ENCODE data around the gene MGARP. TPM values are rescaled to one million over a fixed set of nuclear protein-coding genes. Genes with fewer than 3 reads are reported as not detected.
"Not testable (repeated sequence)": the region's sequence is repeated elsewhere in the genome, so short reads cannot be mapped to it uniquely, and the experiment has no call there.

MGARP gene
- total and polyA plus RNA-seq, 4 experiments from 2014 or later: 0.20 to 0.52 (median 0.28) TPM

GRCh38 chr4:139317635-139318034, 37.6 kb upstream of the MGARP start:
- Mint-ChIP-seq H3K4me3 (no peak overlapping the region), H3K36me3 (peaks cover 9 to 15% of the 10 kb centered on the region in 2 donors), H3K27me3 (no peaks in the 10 kb centered on the region), H3K9me3 (no peaks in the 10 kb centered on the region), H3K4me1 (peaks cover 59 to 77% (median 68%) of the 10 kb centered on the region in 4 donors), H3K27ac (peak overlapping the region in 4 of 7 donors; percentile 23 to 86 (median 60))
- Histone ChIP-seq H3K36me3 (ENCODE audit: insufficient read depth, low read length) (no peaks in the 10 kb centered on the region), H3K27ac (ENCODE audit: low read depth, low read length) (no peak overlapping the region), H3K27me3 (ENCODE audit: insufficient read depth, low read length) (no peaks in the 10 kb centered on the region), H3K9me3 (ENCODE audit: control insufficient read depth in 1 of 2, low read length in 2 of 2) (no peaks in the 10 kb centered on the region), H3K4me3 (ENCODE audit: low read length in 2 of 2) (no peak overlapping the region), H3K4me1 (ENCODE audit: insufficient read depth, low read length) (peaks cover 59% of the 10 kb centered on the region)
- DNase-seq: no peak
- intact Hi-C loops (cut with micrococcal nuclease): no loop called here
- POLR2A ChIA-PET (ENCODE audit: partially characterized antibody): interaction anchor here (1.6 kb wide), 1 partner anchor 15 kb away, joined by 6 read pairs; the partner anchor contains the start of genes NAA15 and NDUFC1
- CTCF ChIA-PET (ENCODE audit: partially characterized antibody): interaction anchor here (1.2 kb wide), 1 partner anchor 12 kb away, joined by 3 read pairs; no protein-coding TSS in a partner anchor

GRCh38 chr4:139316733-139317132, 36.7 kb upstream of the MGARP start:
- Histone ChIP-seq H3K9me3 (ENCODE audit: control insufficient read depth in 1 of 2, low read length in 2 of 2) (no peaks in the 10 kb centered on the region), H3K4me1 (ENCODE audit: insufficient read depth, low read length) (peaks cover 68% of the 10 kb centered on the region), H3K4me3 (ENCODE audit: low read length in 2 of 2) (no peak overlapping the region), H3K36me3 (ENCODE audit: insufficient read depth, low read length) (no peaks in the 10 kb centered on the region), H3K27ac (ENCODE audit: low read depth, low read length) (no peak overlapping the region), H3K27me3 (ENCODE audit: insufficient read depth, low read length) (no peaks in the 10 kb centered on the region)
- DNase-seq: no peak
- intact Hi-C loops (cut with micrococcal nuclease): no loop called here
- Mint-ChIP-seq H3K4me3 (peak overlapping the region in 7 of 8 donors; percentile 3 to 75 (median 59)), H3K27ac (peak overlapping the region; percentile 12 to 95 (median 85)), H3K36me3 (peaks cover 6 to 7% of the 10 kb centered on the region in 2 donors), H3K27me3 (no peaks in the 10 kb centered on the region), H3K9me3 (no peaks in the 10 kb centered on the region), H3K4me1 (peaks cover 60 to 77% (median 68%) of the 10 kb centered on the region in 4 donors)
- ChIA-PET POLR2A (ENCODE audit: partially characterized antibody) (interaction anchor here (1.6 to 2.7 kb wide), 2 partner anchors 15 to 21 kb away, joined by 6 to 15 read pairs; partner anchors contain the start of genes NAA15 and NDUFC1), CTCF (ENCODE audit: partially characterized antibody) (no interaction called here)

- intact Hi-C loops (cut with micrococcal nuclease): no loop called here
- ChIA-PET POLR2A (ENCODE audit: partially characterized antibody) (interaction anchor here (1.2 to 2.7 kb wide), 3 partner anchors 13 to 232 kb away, joined by 3 to 18 read pairs (median 15); partner anchors contain the start of genes NAA15 and NDUFC1), CTCF (ENCODE audit: partially characterized antibody) (interaction anchor here (1.0 to 1.1 kb wide), 2 partner anchors 19 to 20 kb away, joined by 4 to 6 read pairs; no protein-coding TSS in a partner anchor)
- Mint-ChIP-seq H3K27ac (peak overlapping the region; percentile 64 to 95 (median 75)), H3K36me3 (peaks cover 4 to 5% of the 10 kb centered on the region in 2 donors), H3K27me3 (no peaks in the 10 kb centered on the region), H3K4me1 (peaks cover 64 to 82% (median 73%) of the 10 kb centered on the region in 4 donors), H3K4me3 (peak overlapping the region in 5 of 8 donors; percentile 34 to 75 (median 61)), H3K9me3 (no peaks in the 10 kb centered on the region)
- no peak for DNase-seq
- Histone ChIP-seq H3K27me3 (ENCODE audit: insufficient read depth, low read length) (no peaks in the 10 kb centered on the region), H3K27ac (ENCODE audit: low read depth, low read length) (peak overlapping the region; percentile 54), H3K4me1 (ENCODE audit: insufficient read depth, low read length) (peaks cover 70% of the 10 kb centered on the region), H3K4me3 (ENCODE audit: low read length in 2 of 2) (peak overlapping the region in 1 of 2 donors; percentile 11), H3K9me3 (ENCODE audit: control insufficient read depth in 1 of 2, low read length in 2 of 2) (no peaks in the 10 kb centered on the region), H3K36me3 (ENCODE audit: insufficient read depth, low read length) (no peaks in the 10 kb centered on the region)
These were observed 35.2 kb upstream of the MGARP start for GRCh38 chr4:139315221-139315675.

DNA sequence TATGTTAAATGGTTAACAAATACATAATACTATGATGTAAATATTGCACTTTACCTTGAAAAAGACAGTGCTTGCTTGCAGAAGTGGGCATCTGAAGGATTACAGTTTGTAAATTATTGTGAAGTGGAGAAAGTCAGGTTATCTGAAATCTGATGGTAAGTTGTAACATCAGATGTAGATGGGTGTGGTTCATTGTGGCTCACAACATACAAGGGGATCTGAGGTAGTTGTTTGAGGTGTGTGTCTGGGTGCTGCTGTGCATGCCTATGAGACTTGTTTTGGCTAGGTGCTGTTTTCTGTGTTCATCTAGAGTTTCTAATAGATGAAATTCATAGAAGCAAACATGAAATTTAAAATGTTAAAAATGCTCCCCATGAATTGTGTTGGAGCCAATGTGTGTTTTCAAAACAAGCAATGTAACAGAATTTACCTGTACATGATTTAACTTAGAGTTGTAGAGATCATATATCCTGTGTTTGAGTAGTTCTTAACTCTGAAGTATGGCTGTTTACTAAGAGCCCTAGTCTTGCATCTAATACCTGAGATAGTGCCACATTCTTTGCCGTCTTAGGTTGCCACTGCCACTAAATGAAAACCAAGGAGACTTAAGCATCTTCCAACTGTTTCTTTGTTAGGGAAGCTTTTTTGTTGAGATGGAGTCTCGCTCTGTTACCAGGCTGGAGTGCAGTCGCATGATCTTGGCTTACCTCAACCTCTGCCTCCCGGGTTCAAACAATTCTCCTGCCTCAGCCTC, 34.2 kb upstream of the MGARP start:
- Mint-ChIP-seq H3K4me1 (peaks cover 58 to 81% (median 69%) of the 10 kb centered on the region in 4 donors), H3K27ac (peak overlapping the region; percentile 67 to 95 (median 83)), H3K36me3 (peaks cover 0 to 4% of the 10 kb centered on the region in 2 donors), H3K27me3 (no peaks in the 10 kb centered on the region), H3K4me3 (peak overlapping the region; percentile 36 to 74 (median 64)), H3K9me3 (no peaks in the 10 kb centered on the region)
- peak overlapping the region; percentile 54 for H3K27ac ChIP-seq (ENCODE audit: low read depth, low read length)
- peaks cover 64% of the 10 kb centered on the region for H3K4me1 ChIP-seq (ENCODE audit: insufficient read depth, low read length)
- no peaks in the 10 kb centered on the region for H3K27me3 ChIP-seq (ENCODE audit: insufficient read depth, low read length)
- H3K36me3 ChIP-seq (ENCODE audit: insufficient read depth, low read length): no peaks in the 10 kb centered on the region
- CTCF ChIA-PET (ENCODE audit: partially characterized antibody): interaction anchor here (0.9 to 1.1 kb wide), 3 partner anchors 9 to 19 kb away, joined by 3 to 4 read pairs (median 3); no protein-coding TSS in a partner anchor
- POLR2A ChIA-PET (ENCODE audit: partially characterized antibody): interaction anchor here (0.7 to 3.2 kb wide), 5 partner anchors 12 to 139 kb away, joined by 3 to 50 read pairs (median 15); partner anchors contain the start of genes NAA15 and NDUFC1
- peak; percentile 34 to 59 (median 46) for DNase-seq
- no peaks in the 10 kb centered on the region for H3K9me3 ChIP-seq (ENCODE audit: control insufficient read depth in 1 of 2, low read length in 2 of 2)
- no peak overlapping the region for H3K4me3 ChIP-seq (ENCODE audit: low read length in 2 of 2)
- intact Hi-C loops (cut with micrococcal nuclease): loop anchor here (1.0 kb wide), 1 partner anchor 12 kb away; the partner anchor contains the start of gene NDUFC1

GRCh38 chr4:139313414-139313813, 33.4 kb upstream of the MGARP start:
- POLR2A ChIA-PET (ENCODE audit: partially characterized antibody): interaction anchor here (0.7 to 3.2 kb wide), 5 partner anchors 12 to 229 kb away, joined by 3 to 50 read pairs (median 3); partner anchors contain the start of genes NAA15 and NDUFC1
- H3K9me3 Mint-ChIP-seq; intact Hi-C loops (cut with micrococcal nuclease); H3K9me3 ChIP-seq (ENCODE audit: control insufficient read depth in 1 of 2, low read length in 2 of 2); H3K27me3 Mint-ChIP-seq; H3K4me3 ChIP-seq (ENCODE audit: low read length in 2 of 2); H3K36me3 Mint-ChIP-seq; H3K27me3 ChIP-seq (ENCODE audit: insufficient read depth, low read length); DNase-seq; H3K36me3 ChIP-seq (ENCODE audit: insufficient read depth, low read length): not testable (repeated sequence)
- peak overlapping the region; percentile 36 to 74 (median 64) for H3K4me3 Mint-ChIP-seq
- CTCF ChIA-PET (ENCODE audit: partially characterized antibody): interaction anchor here (0.9 to 4.5 kb wide), 3 partner anchors 8 to 18 kb away, joined by 3 to 25 read pairs (median 3); partner anchors contain the start of genes NAA15 and NDUFC1
- H3K27ac Mint-ChIP-seq: peak overlapping the region; percentile 67 to 95 (median 83)
- peaks cover 58 to 82% (median 71%) of the 10 kb centered on the region in 4 donors for H3K4me1 Mint-ChIP-seq
- peak overlapping the region; percentile 37 for H3K27ac ChIP-seq (ENCODE audit: low read depth, low read length)
- H3K4me1 ChIP-seq (ENCODE audit: insufficient read depth, low read length): peaks cover 69% of the 10 kb centered on the region

DNA sequence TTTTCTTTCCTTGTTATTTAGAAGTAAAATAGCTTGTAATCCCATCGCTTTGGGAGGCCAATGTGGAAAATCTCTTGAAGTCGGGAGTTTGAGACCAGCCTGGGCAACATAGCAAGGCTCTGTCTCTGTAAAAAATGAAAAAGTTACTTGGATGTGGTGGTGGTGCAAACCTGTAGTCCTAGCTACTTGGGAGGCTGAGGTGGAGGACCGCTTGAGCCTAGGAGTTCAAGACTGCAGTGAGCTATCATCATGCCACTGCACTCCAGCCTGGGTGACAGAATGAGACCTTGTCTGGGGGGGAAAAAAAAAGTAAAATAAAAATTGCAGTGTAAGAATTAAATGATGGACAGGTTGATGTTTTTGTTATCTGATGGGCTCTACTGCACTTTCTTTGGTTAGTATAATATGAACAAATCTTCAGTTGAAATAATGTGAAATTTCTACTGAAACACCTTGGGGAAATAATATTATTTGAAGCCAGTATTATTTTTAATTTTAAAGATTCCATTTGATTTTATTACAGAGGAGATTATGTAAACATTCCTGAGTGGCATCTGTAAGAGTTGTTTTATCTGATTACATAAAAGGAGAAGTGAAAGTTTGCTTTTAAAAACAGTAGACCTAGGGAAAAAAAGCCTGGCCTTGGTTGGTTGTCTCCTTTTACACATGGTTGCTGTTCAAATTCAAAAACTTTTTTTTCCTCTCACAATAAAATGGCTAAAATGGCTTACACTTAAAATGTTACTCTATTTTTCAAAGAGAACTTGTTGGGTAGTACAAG, 32.7 kb upstream of the MGARP start:
- Histone ChIP-seq H3K36me3 (ENCODE audit: insufficient read depth, low read length) (no peaks in the 10 kb centered on the region), H3K27me3 (ENCODE audit: insufficient read depth, low read length) (no peaks in the 10 kb centered on the region), H3K27ac (ENCODE audit: low read depth, low read length) (no peak overlapping the region), H3K4me3 (ENCODE audit: low read length in 2 of 2) (no peak overlapping the region), H3K9me3 (ENCODE audit: control insufficient read depth in 1 of 2, low read length in 2 of 2) (no peaks in the 10 kb centered on the region), H3K4me1 (ENCODE audit: insufficient read depth, low read length) (peaks cover 72% of the 10 kb centered on the region)
- Mint-ChIP-seq H3K36me3 (peaks cover 0 to 4% of the 10 kb centered on the region in 2 donors), H3K27ac (peak overlapping the region in 6 of 7 donors; percentile 57 to 92 (median 71)), H3K27me3 (no peaks in the 10 kb centered on the region), H3K9me3 (no peaks in the 10 kb centered on the region), H3K4me3 (peak overlapping the region in 6 of 8 donors; percentile 32 to 72 (median 62)), H3K4me1 (peaks cover 56 to 80% (median 68%) of the 10 kb centered on the region in 4 donors)
- CTCF ChIA-PET (ENCODE audit: partially characterized antibody): interaction anchor here (0.9 to 4.5 kb wide), 5 partner anchors 8 to 229 kb away, joined by 3 to 25 read pairs (median 3); partner anchors contain the start of genes NAA15 and NDUFC1
- POLR2A ChIA-PET (ENCODE audit: partially characterized antibody): interaction anchor here (0.8 to 3.2 kb wide), 5 partner anchors 11 to 229 kb away, joined by 3 to 50 read pairs (median 3); partner anchors contain the start of genes NAA15 and NDUFC1
- intact Hi-C loops (cut with micrococcal nuclease): no loop called here
- no peak for DNase-seq

All from CD4-positive, alpha-beta memory T cell (primary cell).